Measurements from ENCODE around the gene SPRY4.
"Not testable (repeated sequence)": the region's sequence is repeated elsewhere in the genome, so short reads cannot be mapped to it uniquely, and the experiment has no call there.

Gene SPRY4

GRCh38 chr5:142333749-142334148, 8.9 kb upstream of the SPRY4 start:
- DNase-seq: not testable (repeated sequence)

GRCh38 chr5:142330444-142330843, 5.6 kb upstream of the SPRY4 start:
- no peak for DNase-seq

- no peak for DNase-seq
Measured at GRCh38 chr5:142330026-142330425, 5.2 kb upstream of the SPRY4 start.

- no peak for DNase-seq
Measured at GRCh38 chr5:142327111-142327842, 2.5 kb upstream of the SPRY4 start.

GRCh38 chr5:142326480-142326938, 1.7 kb upstream of the SPRY4 start:
- DNase-seq: no peak

GRCh38 chr5:142325725-142326479, 1.1 kb upstream of the SPRY4 start:
- no peak for DNase-seq

GRCh38 chr5:142324136-142324870, 518 bp downstream of the SPRY4 start:
- no peak for DNase-seq

- no peak for DNase-seq
Measured at GRCh38 chr5:142323480-142324135, 1.2 kb downstream of the SPRY4 start.

- DNase-seq: no peak
Measured at GRCh38 chr5:142322747-142323479, 1.9 kb downstream of the SPRY4 start.

GRCh38 chr5:142322403-142322746, 2.4 kb downstream of the SPRY4 start:
- no peak for DNase-seq

GRCh38 chr5:142320851-142321560, 3.8 kb downstream of the SPRY4 start:
- DNase-seq: no peak

GRCh38 chr5:142320430-142320738, 4.4 kb downstream of the SPRY4 start:
- no peak for DNase-seq

GRCh38 chr5:142319560-142320429, 5.0 kb downstream of the SPRY4 start:
- DNase-seq: no peak

GRCh38 chr5:142319105-142319504, 5.7 kb downstream of the SPRY4 start:
- no peak for DNase-seq

GRCh38 chr5:142317753-142318152, 7.1 kb downstream of the SPRY4 start:
- no peak for DNase-seq

- DNase-seq: no peak
Measured at GRCh38 chr5:142317173-142317572, 7.6 kb downstream of the SPRY4 start.

- peak in 1 of 2 experiments; percentile 7 for DNase-seq
Measured at GRCh38 chr5:142316681-142317080, 8.1 kb downstream of the SPRY4 start.

GRCh38 chr5:142316051-142316450, 8.8 kb downstream of the SPRY4 start:
- DNase-seq: peak; percentile 25 to 66

GRCh38 chr5:142315096-142315900, 9.5 kb downstream of the SPRY4 start:
- no peak for DNase-seq

GRCh38 chr5:142314606-142315005, 10.2 kb downstream of the SPRY4 start:
- no peak for DNase-seq
